ENCODE results near the gene PTPRE.

DNA sequence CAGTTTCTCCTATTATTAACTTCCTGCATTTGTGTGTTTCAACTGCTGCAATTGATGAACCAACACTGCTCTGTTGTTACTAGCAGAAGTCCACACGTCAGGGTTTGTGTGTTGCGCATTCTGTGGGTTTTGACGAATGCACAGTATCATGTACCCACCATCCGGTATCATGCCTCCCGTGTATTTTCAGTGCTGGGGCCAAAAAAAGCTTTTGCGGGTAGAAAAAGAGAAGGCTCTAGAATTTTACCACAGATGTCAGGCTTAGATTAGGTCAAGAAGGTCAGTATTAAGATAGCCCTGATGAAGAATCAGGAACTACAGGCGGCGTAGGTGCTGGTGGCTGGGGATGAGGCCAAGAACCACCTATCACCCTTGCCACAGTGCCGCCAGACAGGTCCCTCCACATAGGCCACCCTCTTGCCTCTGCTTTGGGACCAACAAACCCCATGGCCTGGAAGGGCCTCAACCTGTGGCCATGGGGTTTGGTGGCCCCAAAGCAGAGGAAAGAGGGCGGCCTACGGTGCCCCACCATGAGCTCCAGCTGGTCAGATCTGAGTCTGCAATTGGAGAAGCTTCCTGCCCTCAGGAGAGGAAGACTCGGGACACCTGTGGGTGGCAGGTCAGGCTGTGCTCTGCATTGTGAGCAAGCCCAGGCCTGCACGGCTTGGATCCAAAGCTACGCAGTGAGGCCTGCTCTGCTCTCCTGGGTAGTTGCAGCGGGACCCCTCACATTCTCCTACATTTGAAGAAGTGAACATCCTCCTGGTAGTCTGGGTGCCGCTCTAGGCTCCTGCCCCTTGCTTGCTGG is 147.5 kb downstream of the PTPRE start:
- TF ChIP-seq, protein P1, sequence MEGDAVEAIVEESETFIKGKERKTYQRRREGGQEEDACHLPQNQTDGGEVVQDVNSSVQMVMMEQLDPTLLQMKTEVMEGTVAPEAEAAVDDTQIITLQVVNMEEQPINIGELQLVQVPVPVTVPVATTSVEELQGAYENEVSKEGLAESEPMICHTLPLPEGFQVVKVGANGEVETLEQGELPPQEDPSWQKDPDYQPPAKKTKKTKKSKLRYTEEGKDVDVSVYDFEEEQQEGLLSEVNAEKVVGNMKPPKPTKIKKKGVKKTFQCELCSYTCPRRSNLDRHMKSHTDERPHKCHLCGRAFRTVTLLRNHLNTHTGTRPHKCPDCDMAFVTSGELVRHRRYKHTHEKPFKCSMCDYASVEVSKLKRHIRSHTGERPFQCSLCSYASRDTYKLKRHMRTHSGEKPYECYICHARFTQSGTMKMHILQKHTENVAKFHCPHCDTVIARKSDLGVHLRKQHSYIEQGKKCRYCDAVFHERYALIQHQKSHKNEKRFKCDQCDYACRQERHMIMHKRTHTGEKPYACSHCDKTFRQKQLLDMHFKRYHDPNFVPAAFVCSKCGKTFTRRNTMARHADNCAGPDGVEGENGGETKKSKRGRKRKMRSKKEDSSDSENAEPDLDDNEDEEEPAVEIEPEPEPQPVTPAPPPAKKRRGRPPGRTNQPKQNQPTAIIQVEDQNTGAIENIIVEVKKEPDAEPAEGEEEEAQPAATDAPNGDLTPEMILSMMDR (conservative IDR thresholded peaks at IDR 0.05; ENCODE audit: low read length): no peak
- no peak for TF ChIP-seq EZH2phosphoT487 (IDR thresholded peaks at IDR 0.05; ENCODE audit: borderline replicate concordance)

Data from Loucy (cell line).